HG02610 (cell line): Measurements from ENCODE around the gene GGT5.
A peak's percentile ranks its signal among the peaks of the same experiment; 100 is the strongest.
"Not testable (repeated sequence)": the region's sequence is repeated elsewhere in the genome, so short reads cannot be mapped to it uniquely, and the experiment has no call there.

Source experiments
- ATAC-seq: cut with Tn5 transposase; IDR thresholded peaks from one replicate; pipeline ENCODE4 v1.9.1; 2021; ENCODE audit warnings: mild to moderate bottlenecking, moderate library complexity; ENCODE audit not compliant: unreplicated experiment

GGT5 gene

GRCh38 chr22:24206460-24207263, 38.2 kb downstream of the GGT5 start:
- ATAC-seq = not testable (repeated sequence)

GRCh38 chr22:24205438-24206195, 39.3 kb downstream of the GGT5 start:
- no peak for ATAC-seq

GRCh38 chr22:24203856-24204255, 41.0 kb downstream of the GGT5 start:
- ATAC-seq = not testable (repeated sequence)

- no peak for ATAC-seq
Measured at GRCh38 chr22:24201681-24202614, 42.9 kb downstream of the GGT5 start.

- no peak for ATAC-seq
Measured at GRCh38 chr22:24200619-24201212, 44.2 kb downstream of the GGT5 start.

- no peak for ATAC-seq
Measured at GRCh38 chr22:24198682-24199052, 46.2 kb downstream of the GGT5 start.

- ATAC-seq = no peak
Measured at GRCh38 chr22:24191893-24192292, 53.0 kb downstream of the GGT5 start.

- ATAC-seq = no peak
Measured at GRCh38 chr22:24191381-24191841, 53.5 kb downstream of the GGT5 start.

- no peak for ATAC-seq
Measured at GRCh38 chr22:24190596-24191208, 54.2 kb downstream of the GGT5 start.

- ATAC-seq = no peak
Measured at GRCh38 chr22:24190159-24190540, 54.7 kb downstream of the GGT5 start.

GRCh38 chr22:24189249-24190158, 55.4 kb downstream of the GGT5 start:
- ATAC-seq = peak; percentile 49

- no peak for ATAC-seq
Measured at GRCh38 chr22:24188705-24189248, 56.1 kb downstream of the GGT5 start.

GRCh38 chr22:24187731-24188644, 56.9 kb downstream of the GGT5 start:
- ATAC-seq = no peak

GRCh38 chr22:24186892-24187670, 57.8 kb downstream of the GGT5 start:
- ATAC-seq = no peak

GRCh38 chr22:24186352-24186740, 58.5 kb downstream of the GGT5 start:
- ATAC-seq = no peak

GRCh38 chr22:24185501-24186351, 59.2 kb downstream of the GGT5 start:
- ATAC-seq = no peak
